CD4-positive, alpha-beta T cell treated with Interleukin-4 for 1 hour (primary cell): ENCODE data around the gene TRIM63.

Source experiments
- DNase-seq, 2 donors: peaks; one replicate each; pipeline ENCODE4 v3.0.0-alpha.2; 2020 to 2022

Gene TRIM63

GRCh38 chr1:26031611-26032220 lies 35.7 kb downstream of the TRIM63 start:
- DNase-seq = no peak

GRCh38 chr1:26031196-26031595 lies 36.2 kb downstream of the TRIM63 start:
- DNase-seq = no peak

- DNase-seq = no peak
Observed at GRCh38 chr1:26029864-26030481, 37.5 kb downstream of the TRIM63 start.

- DNase-seq = no peak
Observed at GRCh38 chr1:26029054-26029863, 38.2 kb downstream of the TRIM63 start.

- no peak for DNase-seq
Observed at GRCh38 chr1:26028490-26028980, 38.9 kb downstream of the TRIM63 start.

- DNase-seq = no peak
Observed at GRCh38 chr1:26027716-26028489, 39.5 kb downstream of the TRIM63 start.

- DNase-seq = no peak
Observed at GRCh38 chr1:26025517-26025916, 41.9 kb downstream of the TRIM63 start.

- no peak for DNase-seq
Observed at GRCh38 chr1:26025060-26025459, 42.4 kb downstream of the TRIM63 start.

GRCh38 chr1:26023826-26024225 lies 43.6 kb downstream of the TRIM63 start:
- no peak for DNase-seq

GRCh38 chr1:26023009-26023408 lies 44.4 kb downstream of the TRIM63 start:
- DNase-seq = no peak

GRCh38 chr1:26022404-26022779 lies 45.0 kb downstream of the TRIM63 start:
- no peak for DNase-seq

GRCh38 chr1:26021647-26022403 lies 45.6 kb downstream of the TRIM63 start, which contains the start of gene EXTL1:
TSS of gene EXTL1 (plus strand) at chr1:26021775. CDS start at chr1:26022647, 872 bp downstream.
- DNase-seq = no peak

- DNase-seq = no peak
Observed at GRCh38 chr1:26020941-26021646, 46.3 kb downstream of the TRIM63 start.

- DNase-seq = no peak
Observed at GRCh38 chr1:26020330-26020768, 47.1 kb downstream of the TRIM63 start.

GRCh38 chr1:26019641-26020315 lies 47.7 kb downstream of the TRIM63 start:
- no peak for DNase-seq

- no peak for DNase-seq
Observed at GRCh38 chr1:26017606-26018005, 49.8 kb downstream of the TRIM63 start.

GRCh38 chr1:26016953-26017545 lies 50.4 kb downstream of the TRIM63 start:
- DNase-seq = no peak

GRCh38 chr1:26016258-26016952 lies 51.0 kb downstream of the TRIM63 start:
- no peak for DNase-seq

GRCh38 chr1:26015358-26015757 lies 52.1 kb downstream of the TRIM63 start:
- DNase-seq = peak in 1 of 2 donors; percentile 37

GRCh38 chr1:26014179-26014578 lies 53.3 kb downstream of the TRIM63 start:
- no peak for DNase-seq
